22Rv1 (cell line): ENCODE data around the gene ZNF462.

Experiments used
- ZFX ChIP-seq: fragments of 450-650 bp; IDR thresholded peaks from 2 replicates; pipeline ENCODE4 v1.6.1; 2017; ENCODE audit warnings: antibody characterized with exemption, borderline replicate concordance
- TF ChIP-seq, protein P1 (sequence below): fragments of 450-650 bp; IDR thresholded peaks from 2 replicates; pipeline ENCODE4 v1.5.1; 2017; ENCODE audit warnings: mild to moderate bottlenecking

DNA sequence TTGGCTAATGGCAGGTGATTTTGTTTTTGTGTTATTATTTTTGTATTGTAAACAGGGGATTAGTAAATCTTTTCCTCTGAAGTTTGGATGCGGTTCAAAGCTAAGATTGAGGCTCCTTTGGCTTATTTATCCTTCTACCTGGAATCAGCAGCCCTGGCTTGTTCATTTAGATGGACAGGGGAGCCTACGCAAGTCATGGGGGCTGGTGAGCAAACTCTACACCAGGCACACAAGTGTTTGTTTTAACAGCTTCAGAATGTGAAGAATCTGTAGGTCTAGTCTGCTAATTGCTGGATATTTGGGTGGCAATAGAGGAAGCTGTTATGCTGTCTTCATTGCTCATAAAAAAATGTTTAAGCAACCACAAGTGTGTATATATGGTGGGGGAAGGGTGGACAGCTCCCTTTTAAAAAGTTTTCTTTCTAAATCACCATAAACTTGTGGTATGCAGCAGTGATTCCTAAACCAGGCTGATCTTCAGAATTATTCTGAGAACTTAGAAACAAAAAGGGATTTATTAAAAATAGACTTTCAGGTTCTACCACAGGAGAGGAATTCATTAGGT, 20.7 kb downstream of the ZNF462 start:
- TF ChIP-seq, protein P1, sequence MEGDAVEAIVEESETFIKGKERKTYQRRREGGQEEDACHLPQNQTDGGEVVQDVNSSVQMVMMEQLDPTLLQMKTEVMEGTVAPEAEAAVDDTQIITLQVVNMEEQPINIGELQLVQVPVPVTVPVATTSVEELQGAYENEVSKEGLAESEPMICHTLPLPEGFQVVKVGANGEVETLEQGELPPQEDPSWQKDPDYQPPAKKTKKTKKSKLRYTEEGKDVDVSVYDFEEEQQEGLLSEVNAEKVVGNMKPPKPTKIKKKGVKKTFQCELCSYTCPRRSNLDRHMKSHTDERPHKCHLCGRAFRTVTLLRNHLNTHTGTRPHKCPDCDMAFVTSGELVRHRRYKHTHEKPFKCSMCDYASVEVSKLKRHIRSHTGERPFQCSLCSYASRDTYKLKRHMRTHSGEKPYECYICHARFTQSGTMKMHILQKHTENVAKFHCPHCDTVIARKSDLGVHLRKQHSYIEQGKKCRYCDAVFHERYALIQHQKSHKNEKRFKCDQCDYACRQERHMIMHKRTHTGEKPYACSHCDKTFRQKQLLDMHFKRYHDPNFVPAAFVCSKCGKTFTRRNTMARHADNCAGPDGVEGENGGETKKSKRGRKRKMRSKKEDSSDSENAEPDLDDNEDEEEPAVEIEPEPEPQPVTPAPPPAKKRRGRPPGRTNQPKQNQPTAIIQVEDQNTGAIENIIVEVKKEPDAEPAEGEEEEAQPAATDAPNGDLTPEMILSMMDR, result no peak
- TF ChIP-seq ZFX, result no peak
